GM23338 (cell line): ENCODE measurements around the gene LMAN2L. TPM values are rescaled to one million over a fixed set of nuclear protein-coding genes. Genes with fewer than 3 reads are reported as not detected.

Experiments
- polyA plus RNA-seq: library from polyadenylated mRNA; unstranded; fragments of >200 nt; fragmentation: Nextera tagmentation; extraction: Ambion mirVana; gene quantifications from 2 replicates; pipeline ENCODE4 v1.2.1, GENCODE V29; 2016
- total RNA-seq: library from RNA; depleted of rRNA; stranded (reverse); fragments of >200 nt; shearing (Covaris generic); gene quantifications from 2 replicates; pipeline ENCODE4 v1.2.3, GENCODE V29; 2014; rRNA removed

LMAN2L gene
- total and polyA plus RNA-seq, 2 experiments from 2014 or later = 11.8 to 15.8 TPM

Other genes with a start within 250 kb of the LMAN2L start
- gene NEURL3, start 234.7 kb downstream of the LMAN2L start, total RNA-seq = not detected in 2 replicates
- 0.21 TPM in 1 of 2 replicates, not detected in the other for gene NEURL3, start 234.7 kb downstream of the LMAN2L start, polyA plus RNA-seq
- 7.1 and 7.7 TPM in 2 replicates for gene ARID5A, start 203.3 kb downstream of the LMAN2L start, total RNA-seq
- gene ARID5A, start 203.3 kb downstream of the LMAN2L start, polyA plus RNA-seq = 5.5 and 5.9 TPM in 2 replicates
- 27.2 and 31.4 TPM in 2 replicates for gene KANSL3, start 101.8 kb downstream of the LMAN2L start, total RNA-seq
- 7.2 and 8.9 TPM in 2 replicates for gene KANSL3, start 101.8 kb downstream of the LMAN2L start, polyA plus RNA-seq
- 0.27 and 0.76 TPM in 2 replicates for gene FER1L5, start 97.3 kb downstream of the LMAN2L start, total RNA-seq
- gene FER1L5, start 97.3 kb downstream of the LMAN2L start, polyA plus RNA-seq = 0.07 and 0.18 TPM in 2 replicates
- gene CNNM4, start 20.8 kb upstream of the LMAN2L start, total RNA-seq = 6.7 and 12.9 TPM in 2 replicates
- gene CNNM4, start 20.8 kb upstream of the LMAN2L start, polyA plus RNA-seq = 2.5 and 2.9 TPM in 2 replicates
- 22.8 and 25.7 TPM in 2 replicates for gene CNNM3, start 76.2 kb upstream of the LMAN2L start, total RNA-seq
- 5.3 and 7.7 TPM in 2 replicates for gene CNNM3, start 76.2 kb upstream of the LMAN2L start, polyA plus RNA-seq
- gene ANKRD23, start 104.0 kb upstream of the LMAN2L start, total RNA-seq = 4.0 and 6.5 TPM in 2 replicates
- 2.9 and 5.0 TPM in 2 replicates for gene ANKRD23, start 104.0 kb upstream of the LMAN2L start, polyA plus RNA-seq
- gene ANKRD39, start 118.0 kb upstream of the LMAN2L start, total RNA-seq = 17.5 and 18.3 TPM in 2 replicates
- gene ANKRD39, start 118.0 kb upstream of the LMAN2L start, polyA plus RNA-seq = 32.0 and 33.8 TPM in 2 replicates
- 69.7 and 80.7 TPM in 2 replicates for gene SEMA4C, start 130.0 kb upstream of the LMAN2L start, total RNA-seq
- 15.4 and 16.8 TPM in 2 replicates for gene SEMA4C, start 130.0 kb upstream of the LMAN2L start, polyA plus RNA-seq
- gene FAM178B, start 246.5 kb upstream of the LMAN2L start, total RNA-seq = 0.47 TPM in 1 of 2 replicates, not detected in the other
- 0.70 and 1.1 TPM in 2 replicates for gene FAM178B, start 246.5 kb upstream of the LMAN2L start, polyA plus RNA-seq